ENCODE measurements around the gene ST3GAL6. TPM values are rescaled to one million over a fixed set of nuclear protein-coding genes. Genes with fewer than 3 reads are reported as not detected.

ST3GAL6 gene
- total RNA-seq, 2 experiments from 2014 or later, result 0.28 to 0.58 TPM

- no peaks in the 10 kb centered on the region for H3K9me3 Mint-ChIP-seq
- H3K4me1 Mint-ChIP-seq, result peaks cover 17% of the 10 kb centered on the region
- H3K27me3 Mint-ChIP-seq, result peaks cover 82% of the 10 kb centered on the region
- DNase-seq, result peak; percentile 28
- peak overlapping the region; percentile 71 for H3K4me3 Mint-ChIP-seq
- H3K27ac Mint-ChIP-seq, result no peak overlapping the region
- no peaks in the 10 kb centered on the region for H3K36me3 Mint-ChIP-seq
Observed at GRCh38 chr3:98733053-98733811, 29.9 kb upstream of the ST3GAL6 start.

DNA sequence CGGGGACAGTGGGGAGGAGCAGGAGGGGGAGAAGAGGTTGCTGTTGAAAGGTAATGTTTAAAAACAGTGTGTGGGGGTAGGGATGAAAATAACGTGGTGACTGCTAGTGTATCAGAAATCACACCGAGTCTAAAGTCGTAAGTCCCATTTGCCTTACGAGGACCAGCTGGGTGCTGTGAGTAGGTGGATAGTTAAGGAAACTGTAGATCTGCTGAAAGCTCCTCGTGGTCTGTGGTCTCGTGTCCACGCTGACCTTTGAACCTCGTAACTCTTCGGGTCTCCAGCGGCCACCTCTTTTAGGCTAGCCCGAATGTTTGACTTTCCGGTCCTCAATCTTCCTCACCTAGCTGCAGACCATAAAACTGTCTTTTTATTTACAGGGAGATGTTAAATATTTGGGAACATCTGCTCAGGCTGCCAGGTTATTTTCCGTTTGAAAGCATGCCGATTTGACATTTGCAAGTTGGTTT is 29.3 kb upstream of the ST3GAL6 start:
- no peaks in the 10 kb centered on the region for H3K9me3 Mint-ChIP-seq
- H3K27me3 Mint-ChIP-seq, result peaks cover 83% of the 10 kb centered on the region
- H3K27ac Mint-ChIP-seq, result no peak overlapping the region
- no peaks in the 10 kb centered on the region for H3K36me3 Mint-ChIP-seq
- H3K4me3 Mint-ChIP-seq, result peak overlapping the region; percentile 71
- peaks cover 17% of the 10 kb centered on the region for H3K4me1 Mint-ChIP-seq
- DNase-seq, result no peak

DNA sequence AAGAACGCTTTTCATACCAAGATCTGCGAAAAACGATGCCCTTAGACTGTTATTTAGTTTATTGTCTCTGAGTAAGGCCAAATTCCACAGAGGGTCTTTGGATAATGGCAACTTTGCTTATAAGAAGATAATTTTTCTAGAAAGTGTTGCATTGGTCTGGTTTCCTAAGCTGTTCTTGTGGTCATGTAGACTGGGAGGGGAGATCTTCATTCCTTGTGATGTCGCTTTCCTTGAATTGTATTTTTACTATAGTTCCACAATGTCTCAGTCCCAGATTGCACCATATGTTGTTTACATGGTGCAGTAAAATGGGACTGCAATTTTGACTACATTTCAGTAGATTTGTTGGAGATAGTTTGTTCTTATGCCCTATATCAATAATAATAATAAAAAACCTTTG is 28.8 kb upstream of the ST3GAL6 start:
- Mint-ChIP-seq H3K27ac (no peak overlapping the region), H3K27me3 (peaks cover 87% of the 10 kb centered on the region)

GRCh38 chr3:98734735-98735134 is 28.4 kb upstream of the ST3GAL6 start:
- no peak overlapping the region for H3K27ac Mint-ChIP-seq
- H3K4me1 Mint-ChIP-seq, result peaks cover 17% of the 10 kb centered on the region
- H3K27me3 Mint-ChIP-seq, result peaks cover 86% of the 10 kb centered on the region
- DNase-seq, result no peak
- H3K9me3 Mint-ChIP-seq, result no peaks in the 10 kb centered on the region
- H3K36me3 Mint-ChIP-seq, result no peaks in the 10 kb centered on the region
- H3K4me3 Mint-ChIP-seq, result no peak overlapping the region

More for the DNA sequence above, 28.8 kb upstream of the ST3GAL6 start:
- Mint-ChIP-seq H3K9me3 (no peaks in the 10 kb centered on the region), H3K36me3 (no peaks in the 10 kb centered on the region), H3K4me1 (peaks cover 17% of the 10 kb centered on the region), H3K4me3 (peak overlapping the region; percentile 71)
- no peak for DNase-seq

DNA sequence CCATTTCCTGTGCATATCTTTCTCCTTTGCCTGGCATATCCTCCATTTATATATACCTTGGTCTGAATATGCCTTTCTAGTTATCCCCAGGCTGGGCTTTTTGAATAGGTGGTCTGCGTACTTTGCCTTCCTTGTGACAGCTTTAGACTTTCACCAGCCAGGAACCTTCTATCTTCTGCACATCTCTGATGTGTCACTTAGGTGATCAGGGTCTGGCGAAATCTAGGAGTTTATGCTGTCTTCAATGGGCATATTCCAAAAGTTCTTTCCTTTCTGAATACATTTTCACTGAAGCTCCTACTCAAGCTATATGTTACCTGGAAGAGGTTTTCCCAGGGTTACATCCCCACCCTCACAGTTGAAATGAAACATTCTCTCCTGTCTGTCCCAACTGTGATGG is 27.8 kb upstream of the ST3GAL6 start:
- H3K4me3 Mint-ChIP-seq, result no peak overlapping the region
- no peaks in the 10 kb centered on the region for H3K9me3 Mint-ChIP-seq
- DNase-seq, result no peak
- H3K27me3 Mint-ChIP-seq, result peaks cover 84% of the 10 kb centered on the region
- H3K27ac Mint-ChIP-seq, result no peak overlapping the region
- H3K4me1 Mint-ChIP-seq, result peaks cover 17% of the 10 kb centered on the region
- H3K36me3 Mint-ChIP-seq, result no peaks in the 10 kb centered on the region

DNA sequence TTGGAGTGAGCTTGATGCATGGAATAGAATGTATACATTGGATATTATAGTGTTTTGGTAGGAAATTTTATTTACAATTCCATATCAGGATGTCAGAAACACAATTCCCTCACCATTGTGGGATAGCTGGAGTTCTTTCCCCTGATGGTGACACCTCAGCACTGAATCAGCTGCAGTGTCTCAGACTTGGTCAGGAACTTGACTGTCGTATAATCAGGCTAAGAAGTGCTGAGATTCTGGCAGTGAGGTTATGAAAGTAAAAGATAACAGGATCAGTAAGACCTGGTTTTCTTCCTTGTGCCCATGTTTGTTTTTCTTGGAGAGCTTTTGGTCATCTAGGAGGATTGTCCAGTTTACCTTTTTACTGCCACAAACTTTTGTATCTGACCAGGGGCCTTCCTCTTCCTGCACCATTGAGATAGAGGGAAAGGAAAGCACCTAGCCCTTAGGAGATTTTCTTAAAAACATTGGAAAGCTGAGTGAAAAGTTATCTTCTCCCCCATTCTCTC is 27.3 kb upstream of the ST3GAL6 start:
- no peaks in the 10 kb centered on the region for H3K9me3 Mint-ChIP-seq
- H3K27ac Mint-ChIP-seq, result no peak overlapping the region
- H3K36me3 Mint-ChIP-seq, result no peaks in the 10 kb centered on the region
- no peak for DNase-seq
- H3K4me3 Mint-ChIP-seq, result no peak overlapping the region
- peaks cover 13% of the 10 kb centered on the region for H3K4me1 Mint-ChIP-seq
- H3K27me3 Mint-ChIP-seq, result peaks cover 79% of the 10 kb centered on the region

GRCh38 chr3:98737301-98737700 is 25.8 kb upstream of the ST3GAL6 start:
- H3K36me3 Mint-ChIP-seq, result no peaks in the 10 kb centered on the region
- H3K27ac Mint-ChIP-seq, result no peak overlapping the region
- H3K9me3 Mint-ChIP-seq, result no peaks in the 10 kb centered on the region
- no peak for DNase-seq
- peaks cover 68% of the 10 kb centered on the region for H3K27me3 Mint-ChIP-seq
- H3K4me3 Mint-ChIP-seq, result no peak overlapping the region
- H3K4me1 Mint-ChIP-seq, result peaks cover 11% of the 10 kb centered on the region

DNA sequence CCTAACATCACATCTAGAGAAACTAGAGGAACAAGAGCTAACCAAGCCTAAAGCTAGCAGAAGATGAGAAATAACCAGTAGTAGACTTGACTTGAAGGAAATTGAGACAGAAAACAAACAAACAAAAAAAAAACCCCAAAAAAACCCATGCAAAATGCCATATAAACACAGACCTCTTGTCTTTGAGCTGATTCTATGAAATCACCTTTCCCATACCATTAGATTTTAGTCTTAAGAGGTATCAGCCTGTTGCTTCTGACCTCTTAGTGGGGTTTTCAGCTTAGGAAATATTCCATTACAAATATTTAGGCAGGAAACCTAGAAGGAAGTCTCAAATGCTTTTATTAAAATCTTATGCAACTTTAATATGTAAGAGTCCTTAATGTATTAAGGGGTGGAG is 23.9 kb upstream of the ST3GAL6 start:
- Mint-ChIP-seq H3K27ac (no peak overlapping the region), H3K4me3 (no peak overlapping the region), H3K4me1 (no peaks in the 10 kb centered on the region), H3K9me3 (no peaks in the 10 kb centered on the region), H3K27me3 (peaks cover 55% of the 10 kb centered on the region), H3K36me3 (no peaks in the 10 kb centered on the region)
- no peak for DNase-seq

DNA sequence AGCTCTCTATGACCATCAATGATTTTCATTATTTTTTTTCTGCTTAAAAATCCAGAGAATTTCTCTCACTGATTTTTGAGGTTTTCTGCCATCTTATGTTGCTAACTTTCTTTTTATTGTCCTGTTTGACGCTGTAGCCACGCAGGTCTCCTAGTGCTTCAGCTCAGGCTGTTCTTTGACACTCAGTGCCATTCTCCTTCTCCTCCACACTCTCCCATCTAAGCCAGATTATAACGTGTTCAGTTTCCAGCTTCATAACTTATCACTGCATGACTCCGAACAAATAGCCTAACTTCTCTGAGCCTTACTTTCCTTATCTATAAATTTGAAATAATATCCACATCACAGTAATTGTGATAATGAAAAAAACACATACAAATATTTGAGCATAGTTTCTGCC is 22.8 kb upstream of the ST3GAL6 start:
- Mint-ChIP-seq H3K27me3 (peaks cover 44% of the 10 kb centered on the region), H3K4me3 (no peak overlapping the region), H3K36me3 (no peaks in the 10 kb centered on the region), H3K27ac (no peak overlapping the region), H3K9me3 (no peaks in the 10 kb centered on the region), H3K4me1 (no peaks in the 10 kb centered on the region)
- DNase-seq, result no peak

- Mint-ChIP-seq H3K27me3 (peaks cover 37% of the 10 kb centered on the region), H3K4me1 (no peaks in the 10 kb centered on the region), H3K9me3 (no peaks in the 10 kb centered on the region), H3K36me3 (no peaks in the 10 kb centered on the region), H3K27ac (no peak overlapping the region), H3K4me3 (no peak overlapping the region)
- DNase-seq, result no peak
Observed at GRCh38 chr3:98741121-98741716, 21.9 kb upstream of the ST3GAL6 start.

DNA sequence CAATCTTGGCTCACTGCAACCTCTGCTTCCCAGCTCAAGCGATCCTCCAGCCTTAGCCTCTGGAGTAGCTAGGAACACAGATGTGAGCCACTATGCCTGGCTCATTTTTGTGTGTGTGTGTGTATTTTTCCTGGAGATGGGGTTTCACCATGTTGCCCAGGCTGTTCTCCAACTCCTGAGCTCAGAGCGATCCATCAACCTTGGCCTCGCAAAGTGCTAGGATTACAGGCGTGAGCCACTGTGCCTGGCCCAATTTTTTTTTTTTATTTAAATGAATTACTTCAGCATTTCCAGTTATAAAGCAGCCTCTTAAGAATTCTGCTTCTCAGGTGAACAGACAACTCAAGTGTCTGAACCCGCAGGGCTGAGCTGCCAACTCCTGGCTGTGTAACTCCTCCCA is 20.1 kb upstream of the ST3GAL6 start:
- Mint-ChIP-seq H3K4me1 (no peaks in the 10 kb centered on the region), H3K36me3 (no peaks in the 10 kb centered on the region), H3K27ac (no peak overlapping the region), H3K27me3 (peaks cover 22% of the 10 kb centered on the region), H3K9me3 (no peaks in the 10 kb centered on the region), H3K4me3 (no peak overlapping the region)
- no peak for DNase-seq

DNA sequence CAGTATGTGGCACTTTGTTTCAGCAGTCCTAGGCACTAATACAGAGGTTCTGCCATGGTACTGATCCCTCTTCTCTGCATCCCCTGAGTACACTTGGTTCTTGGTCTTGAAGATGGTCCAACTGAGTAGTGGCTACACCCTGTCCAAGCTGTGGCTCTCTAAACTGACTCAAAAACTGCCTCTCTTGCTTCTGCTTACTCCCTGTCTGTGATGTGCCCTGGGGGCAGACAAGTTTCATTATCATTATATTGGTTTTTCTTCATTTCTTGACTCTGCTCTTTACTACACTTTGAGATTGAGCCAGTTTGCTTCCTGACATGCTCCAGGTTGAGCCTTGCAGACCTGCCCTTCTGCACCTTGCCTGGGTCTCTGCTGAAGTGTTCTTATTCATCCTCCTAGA is 18.9 kb upstream of the ST3GAL6 start:
- Mint-ChIP-seq H3K27ac (no peak overlapping the region), H3K9me3 (no peaks in the 10 kb centered on the region), H3K4me1 (no peaks in the 10 kb centered on the region), H3K4me3 (no peak overlapping the region), H3K27me3 (peaks cover 16% of the 10 kb centered on the region), H3K36me3 (no peaks in the 10 kb centered on the region)
- DNase-seq, result no peak

GRCh38 chr3:98745718-98746117 is 17.4 kb upstream of the ST3GAL6 start:
- H3K27ac Mint-ChIP-seq, result no peak overlapping the region
- DNase-seq, result no peak
- H3K27me3 Mint-ChIP-seq, result peaks cover 14% of the 10 kb centered on the region
- H3K4me1 Mint-ChIP-seq, result no peaks in the 10 kb centered on the region
- H3K4me3 Mint-ChIP-seq, result no peak overlapping the region
- H3K36me3 Mint-ChIP-seq, result no peaks in the 10 kb centered on the region
- no peaks in the 10 kb centered on the region for H3K9me3 Mint-ChIP-seq

DNA sequence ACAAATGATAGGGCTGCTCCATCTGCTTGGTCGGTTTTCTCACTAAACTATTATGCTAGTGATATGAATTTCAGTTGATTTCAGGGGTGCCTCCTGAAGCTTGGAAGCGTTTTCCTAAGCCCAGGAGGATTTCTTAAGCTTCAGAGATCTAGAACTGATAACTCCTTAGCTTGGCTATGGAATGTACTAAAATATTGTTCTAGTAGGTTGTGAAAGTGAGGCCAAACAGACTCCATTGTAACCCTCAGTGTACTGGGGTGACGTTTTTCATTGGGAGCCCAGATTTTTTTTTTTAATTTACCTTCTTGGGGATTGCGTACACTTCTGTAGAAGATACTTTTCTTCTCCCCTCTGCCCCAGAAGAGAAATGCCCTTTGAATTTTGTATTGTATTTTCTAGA is 17.0 kb upstream of the ST3GAL6 start:
- Mint-ChIP-seq H3K9me3 (no peaks in the 10 kb centered on the region), H3K27ac (no peak overlapping the region), H3K27me3 (peaks cover 14% of the 10 kb centered on the region), H3K36me3 (no peaks in the 10 kb centered on the region), H3K4me1 (no peaks in the 10 kb centered on the region), H3K4me3 (no peak overlapping the region)
- DNase-seq, result no peak

GRCh38 chr3:98746882-98747281 is 16.3 kb upstream of the ST3GAL6 start:
- no peaks in the 10 kb centered on the region for H3K36me3 Mint-ChIP-seq
- H3K27me3 Mint-ChIP-seq, result peaks cover 11% of the 10 kb centered on the region
- no peak overlapping the region for H3K4me3 Mint-ChIP-seq
- H3K9me3 Mint-ChIP-seq, result no peaks in the 10 kb centered on the region
- no peak overlapping the region for H3K27ac Mint-ChIP-seq
- H3K4me1 Mint-ChIP-seq, result no peaks in the 10 kb centered on the region
- DNase-seq, result no peak

All from activated naive CD8-positive, alpha-beta T cell treated with anti-CD3 and anti-CD28 coated beads for 36 hours (primary cell).